ENCODE measurements around the gene PKP2. TPM values are rescaled to one million over a fixed set of nuclear protein-coding genes. Genes with fewer than 3 reads are reported as not detected.

Gene PKP2
- total RNA-seq, 8 experiments from 2014 or later: 0.21 to 7.1 (median 1.7) TPM; not detected in 1

GRCh38 chr12:32811686-32812392 lies 84.7 kb downstream of the PKP2 start:
- no peak for ATAC-seq (replicated peaks in 6 of 8)
- in situ Hi-C loops (cut with MboI; ENCODE audit: low pct_unique_long_range_greater_than_20kb in 2 of 9, low sequenced_read_pairs in 9 of 9, unreplicated experiment in 9 of 9): no loop called here
- WGBS, 10 experiments: 10 to 100% (median 75%) methylated on average over 2 to 7 of the region's 7 CpGs
- Histone ChIP-seq H3K4me3 (no peak overlapping the region), H3K4me1 (replicated peaks in 1 of 2) (no peaks in the 10 kb centered on the region), H3K27ac (no peak overlapping the region)

GRCh38 chr12:32809846-32810245 lies 86.7 kb downstream of the PKP2 start:
- ATAC-seq (replicated peaks in 6 of 8): no peak
- no peak overlapping the region for H3K27ac ChIP-seq
- in situ Hi-C loops (cut with MboI; ENCODE audit: low pct_unique_long_range_greater_than_20kb in 2 of 9, low sequenced_read_pairs in 9 of 9, unreplicated experiment in 9 of 9): no loop called here
- H3K4me3 ChIP-seq: no peak overlapping the region
- H3K4me1 ChIP-seq (replicated peaks in 1 of 2): no peaks in the 10 kb centered on the region
- WGBS, 10 experiments: 20 to 100% (median 100%) methylated on average over 1 of the region's 1 CpG; no CpG with 5 or more reads in 7 of the 10 experiments

GRCh38 chr12:32809196-32809595 lies 87.4 kb downstream of the PKP2 start:
- WGBS, 10 experiments: 0% methylated on average over 1 of the region's 1 CpG; no CpG with 5 or more reads in 9 of the 10 experiments
- ATAC-seq (replicated peaks in 6 of 8): no peak
- Histone ChIP-seq H3K27ac (no peak overlapping the region), H3K4me3 (no peak overlapping the region), H3K4me1 (replicated peaks in 1 of 2) (no peaks in the 10 kb centered on the region)
- in situ Hi-C loops (cut with MboI; ENCODE audit: low pct_unique_long_range_greater_than_20kb in 2 of 9, low sequenced_read_pairs in 9 of 9, unreplicated experiment in 9 of 9): no loop called here

GRCh38 chr12:32804301-32804700 lies 92.3 kb downstream of the PKP2 start:
- in situ Hi-C loops (cut with MboI; ENCODE audit: low pct_unique_long_range_greater_than_20kb in 2 of 9, low sequenced_read_pairs in 9 of 9, unreplicated experiment in 9 of 9): no loop called here
- no peak for ATAC-seq (replicated peaks in 6 of 8)
- H3K4me3 ChIP-seq: no peak overlapping the region
- WGBS, 10 experiments: 0 to 100% (median 85%) methylated on average over 1 to 3 of the region's 3 CpGs; no CpG with 5 or more reads in 1 of the 10 experiments
- no peak overlapping the region for H3K27ac ChIP-seq
- H3K4me1 ChIP-seq (replicated peaks in 1 of 2): no peaks in the 10 kb centered on the region

- Histone ChIP-seq H3K4me3 (no peak overlapping the region), H3K4me1 (replicated peaks in 1 of 2) (no peaks in the 10 kb centered on the region), H3K27ac (no peak overlapping the region)
- ATAC-seq (replicated peaks in 6 of 8): no peak
- WGBS, 10 experiments: 8 to 93% (median 86%) methylated on average over 1 to 5 of the region's 5 CpGs
- in situ Hi-C loops (cut with MboI; ENCODE audit: low pct_unique_long_range_greater_than_20kb in 2 of 9, low sequenced_read_pairs in 9 of 9, unreplicated experiment in 9 of 9): no loop called here
These were observed 95.2 kb downstream of the PKP2 start for GRCh38 chr12:32801269-32801980.

GRCh38 chr12:32794281-32794680 lies 102.3 kb downstream of the PKP2 start:
- no peak for ATAC-seq (replicated peaks in 6 of 8)
- Histone ChIP-seq H3K27ac (no peak overlapping the region), H3K4me1 (replicated peaks in 1 of 2) (no peaks in the 10 kb centered on the region), H3K4me3 (no peak overlapping the region)
- in situ Hi-C loops (cut with MboI; ENCODE audit: low pct_unique_long_range_greater_than_20kb in 2 of 9, low sequenced_read_pairs in 9 of 9, unreplicated experiment in 9 of 9): no loop called here
- WGBS, 10 experiments: 0 to 95% (median 67%) methylated on average over 1 to 4 of the region's 4 CpGs; no CpG with 5 or more reads in 1 of the 10 experiments

GRCh38 chr12:32789916-32790315 lies 106.7 kb downstream of the PKP2 start:
- H3K27ac ChIP-seq: no peak overlapping the region
- 0 to 90% (median 67%) methylated on average over 1 to 2 of the region's 2 CpGs; no CpG with 5 or more reads in 2 of the 10 experiments for WGBS, 10 experiments
- no peak overlapping the region for H3K4me3 ChIP-seq
- in situ Hi-C loops (cut with MboI; ENCODE audit: low pct_unique_long_range_greater_than_20kb in 2 of 9, low sequenced_read_pairs in 9 of 9, unreplicated experiment in 9 of 9): no loop called here
- H3K4me1 ChIP-seq (replicated peaks in 1 of 2): peaks cover 0 to 7% of the 10 kb centered on the region in 2 donors
- no peak for ATAC-seq (replicated peaks in 6 of 8)

GRCh38 chr12:32789446-32789845 lies 107.1 kb downstream of the PKP2 start:
- Histone ChIP-seq H3K27ac (no peak overlapping the region), H3K4me3 (no peak overlapping the region), H3K4me1 (replicated peaks in 1 of 2) (peaks cover 0 to 7% of the 10 kb centered on the region in 2 donors)
- in situ Hi-C loops (cut with MboI; ENCODE audit: low pct_unique_long_range_greater_than_20kb in 2 of 9, low sequenced_read_pairs in 9 of 9, unreplicated experiment in 9 of 9): no loop called here
- ATAC-seq (replicated peaks in 6 of 8): no peak

- in situ Hi-C loops (cut with MboI; ENCODE audit: low pct_unique_long_range_greater_than_20kb in 2 of 9, low sequenced_read_pairs in 9 of 9, unreplicated experiment in 9 of 9): no loop called here
- Histone ChIP-seq H3K4me1 (replicated peaks in 1 of 2) (peaks cover 0 to 7% of the 10 kb centered on the region in 2 donors), H3K4me3 (no peak overlapping the region), H3K27ac (no peak overlapping the region)
- no peak for ATAC-seq (replicated peaks in 6 of 8)
- WGBS, 10 experiments: 0 to 93% (median 40%) methylated on average over 1 to 3 of the region's 4 CpGs; no CpG with 5 or more reads in 4 of the 10 experiments
These were observed 108.2 kb downstream of the PKP2 start for GRCh38 chr12:32788405-32788804.

GRCh38 chr12:32785557-32785956 lies 111.0 kb downstream of the PKP2 start:
- peak in 5 of 8 experiments; percentile 26 to 89 (median 60) for ATAC-seq (replicated peaks in 6 of 8)
- H3K4me1 ChIP-seq (replicated peaks in 1 of 2): peaks cover 0 to 7% of the 10 kb centered on the region in 2 donors
- H3K4me3 ChIP-seq: no peak overlapping the region
- WGBS, 10 experiments: 0 to 50% (median 17%) methylated on average over 2 to 5 of the region's 5 CpGs; no CpG with 5 or more reads in 2 of the 10 experiments
- H3K27ac ChIP-seq: no peak overlapping the region
- in situ Hi-C loops (cut with MboI; ENCODE audit: low pct_unique_long_range_greater_than_20kb in 2 of 9, low sequenced_read_pairs in 9 of 9, unreplicated experiment in 9 of 9): no loop called here

GRCh38 chr12:32783029-32783428 lies 113.5 kb downstream of the PKP2 start:
- in situ Hi-C loops (cut with MboI; ENCODE audit: low pct_unique_long_range_greater_than_20kb in 2 of 9, low sequenced_read_pairs in 9 of 9, unreplicated experiment in 9 of 9): no loop called here
- H3K4me3 ChIP-seq: no peak overlapping the region
- H3K4me1 ChIP-seq (replicated peaks in 1 of 2): peaks cover 0 to 7% of the 10 kb centered on the region in 2 donors
- peak in 1 of 8 experiments; percentile 27 for ATAC-seq (replicated peaks in 6 of 8)
- no peak overlapping the region for H3K27ac ChIP-seq
- 17 to 100% (median 88%) methylated on average over 1 to 3 of the region's 3 CpGs; no CpG with 5 or more reads in 1 of the 10 experiments for WGBS, 10 experiments

GRCh38 chr12:32780071-32780470 lies 116.5 kb downstream of the PKP2 start:
- 0 to 100% (median 75%) methylated on average over 1 of the region's 1 CpG; no CpG with 5 or more reads in 1 of the 10 experiments for WGBS, 10 experiments
- no peaks in the 10 kb centered on the region for H3K4me1 ChIP-seq (replicated peaks in 1 of 2)
- no peak for ATAC-seq (replicated peaks in 6 of 8)
- in situ Hi-C loops (cut with MboI; ENCODE audit: low pct_unique_long_range_greater_than_20kb in 2 of 9, low sequenced_read_pairs in 9 of 9, unreplicated experiment in 9 of 9): no loop called here
- no peak overlapping the region for H3K27ac ChIP-seq
- no peak overlapping the region for H3K4me3 ChIP-seq

GRCh38 chr12:32777691-32778175 lies 118.8 kb downstream of the PKP2 start:
- in situ Hi-C loops (cut with MboI; ENCODE audit: low pct_unique_long_range_greater_than_20kb in 2 of 9, low sequenced_read_pairs in 9 of 9, unreplicated experiment in 9 of 9): no loop called here
- WGBS, 10 experiments: 6 to 100% (median 64%) methylated on average over 1 to 5 of the region's 6 CpGs; no CpG with 5 or more reads in 2 of the 10 experiments
- Histone ChIP-seq H3K4me3 (no peak overlapping the region), H3K4me1 (replicated peaks in 1 of 2) (no peaks in the 10 kb centered on the region), H3K27ac (no peak overlapping the region)
- ATAC-seq (replicated peaks in 6 of 8): peak in 1 of 8 experiments; percentile 20

Measured in motor neuron (in vitro differentiated cells).